ENCODE data around the gene QRFP. TPM values are rescaled to one million over a fixed set of nuclear protein-coding genes. Genes with fewer than 3 reads are reported as not detected.
A peak's percentile ranks its signal among the peaks of the same experiment; 100 is the strongest.

Gene QRFP
- polyA plus RNA-seq, 1 of the 3 experiments (the other 2 are of a cell fraction): not detected

GRCh38 chr9:130885484-130886375, 10.9 kb downstream of the QRFP start:
- H3K79me2 ChIP-seq (ENCODE audit: insufficient read depth): peaks cover 25% of the 10 kb centered on the region; the same call in 1 of the 2 replicates
- no peak overlapping the region for H3K4me2 ChIP-seq
- no peak overlapping the region for H3K9ac ChIP-seq
- H3K36me3 ChIP-seq (replicated peaks in 1 of 2; ENCODE audit: control insufficient read depth in 1 of 2, insufficient read depth in 2 of 2, low read length in 1 of 2): peaks cover 39 to 81% of the 10 kb centered on the region in 2 experiments
- no peak overlapping the region for H2AFZ ChIP-seq (ENCODE audit: low read depth)
- 0 out of 2 replicates have a peak, but pooled peaks have one; percentile 21 for TF ChIP-seq RFX5 (IDR thresholded peaks at IDR 0.05; ENCODE audit: low read length)
- TF ChIP-seq RXRA (IDR thresholded peaks at IDR 0.05; ENCODE audit: borderline replicate concordance, low read depth): no peak
- no peaks in the 10 kb centered on the region; a peak in 1 of 4 replicates for H3K4me1 ChIP-seq (ENCODE audit: control insufficient read depth in 1 of 2, insufficient read depth in 2 of 2, low read depth in 1 of 2, low read length in 1 of 2)
- H3F3A ChIP-seq (replicated peaks; ENCODE audit: insufficient read depth): no peaks in the 10 kb centered on the region
- no peak for DNase-seq
- POLR2A ChIA-PET: no interaction called here
- H3K4me3 ChIP-seq (ENCODE audit: low read depth in 2 of 2, low read length in 1 of 2): no peak overlapping the region
- CTCF ChIA-PET: interaction anchor here (0.8 to 3.9 kb wide), 4 partner anchors 15 to 116 kb away, joined by 3 to 17 read pairs (median 3); no protein-coding TSS in a partner anchor
- peak overlapping the region in 1 of 2 experiments; percentile 31; a peak in 1 of 4 replicates for H3K27ac ChIP-seq (ENCODE audit: low read depth in 2 of 2, low read length in 1 of 2)
- H3K9me3 ChIP-seq: no peaks in the 10 kb centered on the region
- WGBS (ENCODE audit: low lambda C conversion rate): 88% methylated on average over 21 of the region's 35 CpGs
- no peaks in the 10 kb centered on the region for H3K27me3 ChIP-seq (ENCODE audit: insufficient read depth)
- H3K9me2 ChIP-seq: no peaks in the 10 kb centered on the region
- peaks cover 42% of the 10 kb centered on the region for H4K20me1 ChIP-seq (ENCODE audit: insufficient read depth)

GRCh38 chr9:130884542-130885483, 11.8 kb downstream of the QRFP start:
- Histone ChIP-seq H3K27ac (ENCODE audit: low read depth in 2 of 2, low read length in 1 of 2) (no peak overlapping the region; a peak in 1 of 4 replicates), H3F3A (replicated peaks; ENCODE audit: insufficient read depth) (no peaks in the 10 kb centered on the region), H3K4me1 (ENCODE audit: control insufficient read depth in 1 of 2, insufficient read depth in 2 of 2, low read depth in 1 of 2, low read length in 1 of 2) (no peaks in the 10 kb centered on the region), H3K79me2 (ENCODE audit: insufficient read depth) (peaks cover 32% of the 10 kb centered on the region; the same call in 1 of the 2 replicates), H3K36me3 (replicated peaks in 1 of 2; ENCODE audit: control insufficient read depth in 1 of 2, insufficient read depth in 2 of 2, low read length in 1 of 2) (peaks cover 42 to 82% of the 10 kb centered on the region in 2 experiments), H2AFZ (ENCODE audit: low read depth) (no peak overlapping the region), H3K4me2 (no peak overlapping the region), H3K9me2 (no peaks in the 10 kb centered on the region), H3K4me3 (ENCODE audit: low read depth in 2 of 2, low read length in 1 of 2) (no peak overlapping the region), H3K9ac (no peak overlapping the region), H3K27me3 (ENCODE audit: insufficient read depth) (no peaks in the 10 kb centered on the region), H3K9me3 (no peaks in the 10 kb centered on the region), H4K20me1 (ENCODE audit: insufficient read depth) (peaks cover 39% of the 10 kb centered on the region)
- POLR2A ChIA-PET: no interaction called here
- DNase-seq: no peak
- TF ChIP-seq EZH2phosphoT487 (IDR thresholded peaks at IDR 0.05; ENCODE audit: borderline replicate concordance, low read depth) (no peak), ZBTB33 (IDR thresholded peaks at IDR 0.05; ENCODE audit: borderline replicate concordance, low read depth) (no peak), NFIC (IDR thresholded peaks at IDR 0.05; ENCODE audit: borderline replicate concordance) (no peak), MEF2A (IDR thresholded peaks at IDR 0.05; ENCODE audit: borderline replicate concordance, low read depth) (no peak), EP300 (IDR thresholded peaks at IDR 0.05; ENCODE audit: borderline replicate concordance in 1 of 2, low read depth in 1 of 2, low read length in 1 of 2) (no peak), PBX3 (IDR thresholded peaks at IDR 0.05) (no peak), RAD21 (IDR thresholded peaks at IDR 0.05; ENCODE audit: low read length) (no peak), ELF1 (IDR thresholded peaks at IDR 0.05) (no peak), FOXM1 (IDR thresholded peaks at IDR 0.05; ENCODE audit: low read depth) (no peak), SIN3A (IDR thresholded peaks at IDR 0.05; ENCODE audit: borderline replicate concordance, low read depth, low read length) (no peak), RXRA (IDR thresholded peaks at IDR 0.05; ENCODE audit: borderline replicate concordance, low read depth) (no peak), JUND (IDR thresholded peaks at IDR 0.05) (no peak), TEAD4 (IDR thresholded peaks at IDR 0.05; ENCODE audit: borderline replicate concordance, insufficient read depth) (no peak), YY1 (IDR thresholded peaks at IDR 0.05; ENCODE audit: low read depth) (no peak), CHD2 (IDR thresholded peaks at IDR 0.05; ENCODE audit: low read length, partially characterized antibody) (no peak), POLR2AphosphoS5 (IDR thresholded peaks at IDR 0.05; ENCODE audit: low read depth, low read length) (no peak)
- CTCF ChIA-PET: interaction anchor here (1.5 to 3.9 kb wide), 4 partner anchors 15 to 162 kb away, joined by 3 to 17 read pairs (median 4); no protein-coding TSS in a partner anchor
- 94% methylated on average over 33 of the region's 47 CpGs for WGBS (ENCODE audit: low lambda C conversion rate)

Data from SK-N-SH (cell line).